ENCODE data around the gene UNK.

DNA sequence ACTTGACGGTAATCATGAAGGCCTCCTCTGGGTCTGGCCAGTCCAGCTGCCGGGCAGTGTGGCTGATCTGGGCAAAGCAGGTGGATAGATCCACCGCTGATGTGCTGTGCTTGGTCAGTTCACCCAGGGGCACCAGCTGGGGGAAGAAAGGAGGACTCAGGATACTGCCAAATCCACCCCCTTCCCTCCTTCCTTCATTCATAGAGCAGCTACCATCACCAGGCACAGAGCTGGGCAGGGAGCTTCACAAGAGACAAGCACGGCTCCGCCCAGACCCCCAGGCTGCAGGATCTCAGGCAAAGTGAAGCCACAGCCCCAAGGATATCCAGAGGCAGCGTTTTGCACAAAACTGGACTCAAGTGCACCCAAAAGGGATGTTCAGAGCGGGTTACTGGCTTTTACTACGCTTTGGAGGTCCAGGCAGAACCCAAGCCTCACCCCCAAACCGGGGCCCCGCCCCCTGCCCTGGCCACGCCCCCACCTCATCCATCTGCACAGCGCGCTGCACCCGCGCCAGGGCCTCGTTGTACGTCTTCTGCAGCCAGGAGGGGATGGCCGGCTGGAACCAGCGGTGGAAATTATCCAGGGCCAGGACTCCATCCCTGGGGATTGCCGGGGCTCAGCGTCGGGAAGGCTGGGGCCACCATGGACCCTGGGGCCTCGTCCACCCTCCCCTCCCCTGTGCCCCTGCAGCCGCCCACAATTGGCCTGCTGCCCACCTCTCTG is 50.5 kb downstream of the UNK start:
- TF ChIP-seq, protein P1, sequence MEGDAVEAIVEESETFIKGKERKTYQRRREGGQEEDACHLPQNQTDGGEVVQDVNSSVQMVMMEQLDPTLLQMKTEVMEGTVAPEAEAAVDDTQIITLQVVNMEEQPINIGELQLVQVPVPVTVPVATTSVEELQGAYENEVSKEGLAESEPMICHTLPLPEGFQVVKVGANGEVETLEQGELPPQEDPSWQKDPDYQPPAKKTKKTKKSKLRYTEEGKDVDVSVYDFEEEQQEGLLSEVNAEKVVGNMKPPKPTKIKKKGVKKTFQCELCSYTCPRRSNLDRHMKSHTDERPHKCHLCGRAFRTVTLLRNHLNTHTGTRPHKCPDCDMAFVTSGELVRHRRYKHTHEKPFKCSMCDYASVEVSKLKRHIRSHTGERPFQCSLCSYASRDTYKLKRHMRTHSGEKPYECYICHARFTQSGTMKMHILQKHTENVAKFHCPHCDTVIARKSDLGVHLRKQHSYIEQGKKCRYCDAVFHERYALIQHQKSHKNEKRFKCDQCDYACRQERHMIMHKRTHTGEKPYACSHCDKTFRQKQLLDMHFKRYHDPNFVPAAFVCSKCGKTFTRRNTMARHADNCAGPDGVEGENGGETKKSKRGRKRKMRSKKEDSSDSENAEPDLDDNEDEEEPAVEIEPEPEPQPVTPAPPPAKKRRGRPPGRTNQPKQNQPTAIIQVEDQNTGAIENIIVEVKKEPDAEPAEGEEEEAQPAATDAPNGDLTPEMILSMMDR (IDR thresholded peaks at IDR 0.05): no peak
- no peak for TF ChIP-seq TCF7L2 (IDR thresholded peaks at IDR 0.05; ENCODE audit: low read depth, low read length)

All from Panc1 (cell line).